HG02623 (cell line): ENCODE results near the gene CNTNAP2.
"Not testable (repeated sequence)": the region's sequence is repeated elsewhere in the genome, so short reads cannot be mapped to it uniquely, and the experiment has no call there.

Source experiments
- ATAC-seq: cut with Tn5 transposase; IDR thresholded peaks from one replicate; pipeline ENCODE4 v1.9.1; 2021; ENCODE audit warnings: moderate library complexity; ENCODE audit not compliant: unreplicated experiment

The CNTNAP2 gene

DNA sequence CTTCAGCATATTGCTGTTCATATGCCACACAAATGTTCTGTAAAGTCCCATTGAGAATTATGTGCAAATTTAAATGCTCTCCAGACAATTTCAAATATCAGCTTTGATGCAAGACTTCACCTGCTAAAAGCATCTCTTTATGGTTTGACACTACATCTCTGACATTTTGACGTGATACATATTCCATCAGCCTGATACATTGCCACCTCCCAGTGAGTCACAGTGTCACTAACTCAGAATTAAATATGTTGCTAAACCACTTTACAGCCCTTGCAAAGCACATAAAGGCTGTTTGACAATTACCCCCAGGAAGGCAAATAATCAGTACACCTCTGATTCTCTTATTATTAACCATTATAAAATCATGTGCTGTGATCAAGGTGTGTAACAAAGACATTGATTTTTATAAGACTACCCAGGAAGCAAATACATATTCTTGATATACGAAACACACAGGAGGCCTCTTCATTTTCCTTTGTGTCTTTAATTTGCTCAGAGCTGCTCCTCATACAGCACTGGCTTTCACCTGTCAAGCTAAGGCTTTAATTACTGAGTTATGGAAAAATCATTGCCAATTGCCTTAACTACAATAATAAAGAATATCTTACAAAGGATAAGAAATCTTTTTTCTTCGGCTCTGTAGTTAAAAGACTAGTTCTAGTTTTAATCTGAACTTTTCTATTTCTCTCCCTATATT is 1926.5 kb downstream of the CNTNAP2 start:
- no peak for ATAC-seq

DNA sequence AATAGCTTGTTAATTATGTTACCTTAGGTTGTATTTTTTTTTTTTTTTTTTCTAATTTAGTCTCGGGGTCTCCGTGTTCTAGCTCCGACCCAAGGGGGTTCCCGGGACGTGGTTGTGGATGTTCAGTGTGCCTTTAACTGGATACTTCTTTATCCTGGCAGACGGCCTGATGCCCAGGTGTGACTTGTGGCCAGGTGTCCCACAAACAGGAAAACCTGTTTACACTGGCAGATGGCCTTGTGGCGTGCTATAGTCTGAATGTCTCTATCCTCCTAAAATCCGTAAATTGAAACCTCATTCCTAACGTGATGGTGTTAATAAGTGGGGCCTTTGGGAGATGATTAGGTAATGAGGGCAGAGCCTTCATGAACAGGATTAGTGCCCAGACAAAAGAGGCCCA is 1927.6 kb downstream of the CNTNAP2 start:
- ATAC-seq: no peak

DNA sequence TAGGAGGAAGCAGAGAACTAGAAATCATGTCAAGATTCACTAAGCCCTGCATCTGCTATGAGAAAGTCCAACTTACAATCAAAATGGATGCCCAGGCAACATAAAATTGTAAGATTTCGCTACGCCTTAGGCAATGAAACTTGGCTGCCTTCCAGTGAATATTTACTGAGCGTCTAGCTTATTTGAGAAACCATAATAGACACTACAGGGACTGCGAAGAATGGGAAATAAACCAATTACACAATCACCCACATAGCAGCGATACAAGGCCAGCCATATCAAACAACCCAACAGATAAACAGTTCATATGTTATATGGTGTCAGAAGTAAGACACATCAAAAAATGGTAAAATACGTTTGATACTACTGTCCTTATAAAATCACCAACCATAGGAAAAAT is 1928.9 kb downstream of the CNTNAP2 start:
- ATAC-seq: no peak

DNA sequence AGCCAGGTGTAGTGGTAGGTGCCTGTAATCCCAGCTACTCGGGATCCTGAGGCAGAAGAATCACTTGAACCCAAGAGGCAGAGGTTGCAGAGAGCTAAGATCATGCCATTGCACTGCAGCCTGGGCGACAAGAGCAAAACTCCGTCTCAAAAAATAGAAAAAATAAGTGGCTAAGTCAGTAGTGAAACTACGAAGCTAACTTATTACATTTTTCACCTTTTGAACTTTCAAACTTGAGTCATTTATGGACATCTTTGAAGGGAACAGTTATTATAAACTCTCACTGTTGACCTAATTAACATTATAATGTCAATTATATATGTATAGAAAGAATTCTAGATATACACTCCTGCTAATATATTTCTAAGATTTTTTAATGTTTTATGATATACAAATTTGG is 1932.5 kb downstream of the CNTNAP2 start:
- ATAC-seq: no peak

DNA sequence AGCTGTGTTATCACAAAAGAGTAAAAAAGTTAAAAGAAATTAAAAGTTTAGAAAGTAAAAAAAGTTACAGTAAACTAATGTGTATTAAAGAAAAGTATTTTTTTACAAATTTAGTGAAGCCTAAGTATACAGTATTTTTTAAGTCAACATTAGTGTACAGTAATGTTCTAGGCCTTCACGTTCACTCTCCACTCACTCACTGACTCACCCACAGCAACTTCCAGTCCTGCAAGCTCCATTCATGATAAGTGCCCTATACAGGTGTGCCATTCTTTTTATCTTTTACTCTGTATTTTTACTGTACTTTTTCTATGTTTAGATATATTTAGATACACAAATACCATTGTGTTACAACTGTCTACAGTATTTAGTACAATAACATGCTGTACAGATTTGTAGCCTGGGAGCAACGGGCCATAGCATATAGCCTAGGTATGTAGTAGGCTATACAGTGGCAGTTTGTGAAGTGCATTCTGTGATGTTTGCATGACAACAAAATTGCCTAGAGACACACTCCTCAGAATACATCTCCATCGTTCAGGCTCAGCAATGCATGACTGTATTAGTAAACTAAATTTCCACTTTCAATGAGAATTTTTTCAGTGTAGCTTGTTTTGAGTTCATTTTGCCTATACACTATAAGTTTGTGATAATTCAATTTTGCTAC is 1934.0 kb downstream of the CNTNAP2 start:
- no peak for ATAC-seq

DNA sequence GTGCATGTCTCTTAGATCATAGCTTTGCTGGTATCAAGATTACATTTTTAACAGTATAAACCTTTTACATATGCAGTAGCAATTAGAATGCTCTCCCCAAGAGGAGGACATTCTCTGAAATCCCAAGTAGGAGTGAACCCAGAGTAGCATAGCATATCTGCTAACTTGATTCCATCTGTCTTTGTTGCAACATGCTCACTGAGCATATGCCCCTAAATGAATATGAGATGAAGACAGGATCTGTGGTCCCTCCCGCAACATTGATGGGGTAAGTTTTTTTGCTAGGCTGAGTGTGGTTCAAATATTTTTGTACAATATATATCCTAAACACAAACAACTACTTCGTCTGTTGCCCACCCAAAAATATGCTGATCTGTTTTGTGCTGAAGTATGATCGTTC is 1939.8 kb downstream of the CNTNAP2 start:
- no peak for ATAC-seq

DNA sequence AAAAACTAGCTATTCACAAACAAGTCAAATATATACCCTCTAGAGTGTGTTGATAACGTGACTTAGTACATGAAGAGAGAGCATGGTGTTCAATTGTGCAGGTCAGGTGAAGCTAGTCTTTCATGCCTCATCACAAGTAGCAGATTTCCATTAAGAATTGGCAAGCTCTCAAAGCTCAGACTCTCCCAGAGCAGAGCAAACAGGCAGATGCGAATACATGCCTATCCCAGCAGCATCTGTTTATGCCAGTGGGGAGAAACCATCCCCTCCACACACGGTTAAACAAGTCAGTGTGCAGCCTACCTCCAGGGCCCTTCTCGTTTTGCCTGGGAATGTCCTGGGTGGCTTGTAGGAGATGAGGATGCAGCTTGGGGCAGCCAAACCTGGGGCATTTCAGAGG is 1941.5 kb downstream of the CNTNAP2 start:
- ATAC-seq: no peak

DNA sequence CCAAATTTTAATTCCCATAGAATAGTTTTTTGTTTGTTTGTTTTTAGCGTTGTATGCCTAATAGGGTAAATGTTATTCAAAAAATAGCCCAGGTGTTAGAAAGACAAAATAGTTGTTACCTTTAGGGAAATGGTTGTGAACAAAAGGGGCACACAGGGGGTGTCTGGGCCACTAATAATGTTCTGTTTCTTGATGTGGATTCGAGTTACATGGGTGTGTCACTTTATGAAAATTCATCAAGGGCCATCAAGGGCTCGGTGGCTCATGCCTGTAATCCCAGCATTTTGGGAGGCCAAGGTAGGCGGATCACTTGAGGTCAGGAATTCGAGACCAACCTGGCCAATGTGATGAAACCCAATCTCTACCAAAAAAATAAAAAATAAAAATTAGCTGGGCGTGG is 1942.2 kb downstream of the CNTNAP2 start:
- no peak for ATAC-seq

DNA sequence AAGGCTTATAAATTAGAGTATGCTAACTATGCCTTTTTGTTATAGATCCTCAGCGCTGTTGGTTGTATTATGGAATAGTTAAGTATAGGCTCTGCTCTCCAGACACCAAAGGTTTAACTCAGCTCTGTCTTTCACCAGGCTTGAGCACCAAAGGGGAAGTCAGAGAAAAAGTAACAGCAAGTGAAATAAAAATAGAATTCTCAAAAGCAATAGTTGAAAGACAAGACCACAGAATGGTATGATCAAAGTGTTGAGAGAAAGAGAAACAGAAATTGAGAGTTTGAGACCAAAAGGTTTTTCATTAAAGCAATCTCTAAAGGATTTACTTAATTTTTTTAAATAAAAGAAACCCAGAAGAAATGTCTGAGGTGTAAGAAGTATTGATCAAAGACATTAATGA is 1944.1 kb downstream of the CNTNAP2 start:
- ATAC-seq: peak; percentile 88

DNA sequence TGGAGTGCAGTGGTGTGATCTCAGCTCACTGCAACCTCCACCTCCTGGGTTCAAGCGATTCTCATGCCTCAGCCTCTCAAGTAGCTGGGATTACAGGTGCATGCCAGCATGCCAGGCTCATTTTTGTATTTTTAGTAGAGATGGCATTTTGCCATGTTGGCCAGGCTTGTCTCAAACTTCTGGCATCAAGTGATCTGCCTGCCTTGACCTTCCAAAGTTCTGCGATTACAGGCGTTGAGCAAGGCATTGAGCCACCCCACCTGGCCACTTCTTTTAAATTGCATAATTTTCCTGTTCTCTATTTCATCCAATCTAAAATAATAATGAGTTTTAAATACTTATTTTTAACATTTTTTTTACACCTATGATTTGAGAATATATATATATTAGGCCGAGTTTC is 1961.5 kb downstream of the CNTNAP2 start:
- ATAC-seq: not testable (repeated sequence)

DNA sequence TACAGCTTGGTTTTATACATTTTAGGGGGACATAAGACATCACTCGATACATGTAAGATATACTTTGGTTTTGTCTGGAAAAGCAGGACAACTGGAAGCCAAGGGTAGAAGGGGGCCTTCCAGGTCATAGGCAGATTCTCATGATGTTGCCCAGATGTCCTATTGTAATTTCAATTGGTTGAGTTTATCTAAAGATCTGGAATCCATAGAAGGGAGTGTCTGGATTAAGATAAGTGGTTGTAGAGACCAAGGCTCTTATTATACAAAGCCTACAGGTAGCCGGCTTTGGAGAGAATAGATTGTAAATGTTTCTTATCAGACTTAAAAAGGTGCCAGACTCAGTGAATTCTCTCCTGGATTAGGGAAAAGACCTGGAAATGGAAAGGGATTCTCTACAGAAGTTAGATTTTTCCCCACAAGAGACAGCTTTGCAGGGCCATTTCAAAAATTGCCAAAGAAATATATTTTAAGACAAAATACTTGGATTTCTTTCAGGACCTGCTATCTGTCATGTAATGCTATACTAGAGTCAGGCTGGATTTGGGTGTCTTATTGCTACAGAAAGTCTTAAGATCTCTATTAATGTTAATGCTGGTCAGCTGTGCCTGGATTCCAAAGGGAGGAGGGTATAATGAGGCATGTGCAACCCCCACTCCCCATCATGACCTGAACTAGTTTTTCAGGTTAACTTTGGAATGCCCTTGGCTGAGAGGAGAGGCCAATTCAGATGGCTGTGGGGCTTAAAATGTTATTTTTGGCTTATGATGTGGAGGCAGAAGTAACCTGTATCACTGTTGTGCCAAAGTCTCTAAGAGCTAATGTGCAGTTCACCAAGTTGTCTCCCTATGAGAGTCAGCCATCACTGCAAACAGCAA is 1962.8 kb downstream of the CNTNAP2 start:
- no peak for ATAC-seq

DNA sequence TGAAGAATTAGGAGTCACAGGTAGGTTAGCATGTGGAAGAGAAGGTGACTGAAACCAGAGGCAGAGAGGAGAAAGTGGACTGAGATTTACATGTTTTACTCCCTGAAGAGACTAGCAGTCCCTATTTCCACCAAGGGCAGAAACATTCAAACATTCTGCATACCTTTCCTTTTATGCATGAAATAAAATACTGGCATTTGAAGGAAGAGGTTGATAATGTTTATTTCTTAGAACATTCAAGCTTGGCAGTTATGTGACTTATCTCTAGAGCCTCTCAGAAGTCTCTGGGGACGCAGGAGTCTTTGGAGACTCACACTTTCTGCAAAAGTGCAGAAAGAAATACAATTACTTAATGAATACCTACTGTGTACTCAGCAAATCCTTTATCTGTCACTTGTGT is 1966.8 kb downstream of the CNTNAP2 start:
- no peak for ATAC-seq

DNA sequence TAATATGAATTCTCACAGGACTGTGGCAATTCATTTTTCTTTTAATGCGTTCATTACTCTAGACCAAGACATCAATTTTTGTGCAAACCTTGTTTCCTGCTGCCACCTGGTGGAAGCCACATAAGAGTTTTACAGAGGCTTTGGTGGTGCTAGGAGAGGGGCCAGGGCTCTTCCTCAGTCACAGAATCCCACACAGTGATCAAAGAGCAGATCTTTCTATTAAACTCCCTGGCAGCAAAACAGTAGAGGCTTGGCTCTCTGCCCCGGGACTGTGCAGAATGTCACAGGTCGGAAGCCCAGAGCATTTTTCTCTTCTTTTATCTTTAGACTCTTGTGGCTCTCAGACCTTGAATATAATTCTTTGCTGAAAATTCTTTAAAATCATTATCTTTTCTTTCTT is 1967.5 kb downstream of the CNTNAP2 start:
- peak; percentile 63 for ATAC-seq

DNA sequence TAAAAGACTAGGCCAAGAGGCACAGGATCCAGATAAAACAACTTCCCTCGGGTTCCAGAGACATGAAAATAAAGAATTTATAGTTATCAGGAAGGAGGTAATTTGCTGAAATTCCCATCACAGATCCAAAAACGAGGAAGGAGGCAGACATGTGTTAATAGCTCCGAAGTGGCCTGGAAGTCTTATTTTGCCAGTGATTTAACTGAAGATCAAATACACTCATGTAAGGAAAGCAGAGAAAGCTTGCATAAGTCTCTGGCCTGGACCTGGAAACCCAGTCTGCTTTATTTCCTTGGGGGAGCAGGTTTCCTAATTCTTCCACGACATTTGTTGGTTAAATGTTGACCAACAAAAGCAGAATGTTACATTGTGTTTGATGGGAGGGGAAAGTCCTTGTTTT is 1975.3 kb downstream of the CNTNAP2 start:
- no peak for ATAC-seq

DNA sequence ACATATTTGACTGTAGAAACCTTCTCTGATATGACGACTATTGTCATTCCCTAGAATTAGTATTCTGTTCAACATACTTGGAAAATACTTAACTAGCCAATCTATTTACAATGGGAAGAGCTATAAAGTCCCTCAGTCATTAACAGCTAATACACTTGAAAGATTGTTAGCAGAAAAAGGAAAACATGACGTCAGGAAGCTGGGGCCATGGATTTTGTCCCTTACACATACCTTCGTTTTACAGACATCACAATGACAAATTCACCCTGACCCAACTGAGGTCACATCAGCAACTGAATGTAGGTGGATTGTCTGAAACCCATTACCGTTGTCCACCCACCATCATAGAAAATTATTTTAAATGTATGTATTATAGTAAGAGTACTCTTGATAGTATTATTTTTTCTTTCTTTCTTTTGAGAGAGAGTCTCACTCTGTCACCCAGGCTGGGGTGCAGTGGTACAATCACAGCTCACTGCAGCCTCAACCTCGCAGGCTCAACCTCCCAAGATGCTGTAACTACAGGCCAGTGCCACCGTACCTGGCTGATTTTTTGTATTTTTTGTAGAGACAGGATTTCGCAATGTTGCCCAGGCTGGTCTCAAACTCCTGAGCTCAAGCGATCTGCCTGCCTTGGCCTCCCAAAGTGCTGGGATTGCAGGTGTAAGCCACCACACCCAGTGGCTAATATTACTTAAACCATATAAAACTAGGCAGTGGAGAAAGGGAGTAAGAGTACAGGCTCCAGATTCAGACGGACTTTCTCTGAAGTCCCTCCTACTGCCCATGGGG is 1977.0 kb downstream of the CNTNAP2 start:
- ATAC-seq: no peak

DNA sequence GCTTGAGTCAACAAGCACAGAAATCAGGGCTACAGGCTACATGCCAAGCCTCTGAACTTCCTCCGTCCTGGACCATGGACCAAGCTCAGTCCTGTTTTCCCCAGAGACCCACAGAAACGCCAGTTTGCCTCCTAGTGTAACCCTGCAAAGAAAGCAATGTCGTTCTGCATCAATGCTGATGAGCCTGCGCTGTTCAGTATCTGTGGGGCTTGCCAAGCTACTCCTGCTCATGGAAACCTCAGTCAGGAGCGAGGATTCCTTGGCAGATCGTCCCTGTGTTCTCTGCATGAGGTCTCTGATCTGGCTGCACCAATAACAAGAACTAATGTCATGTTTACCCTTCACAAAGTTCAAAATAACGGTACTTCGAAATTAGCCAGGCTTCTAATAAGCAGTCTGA is 1978.5 kb downstream of the CNTNAP2 start:
- ATAC-seq: no peak

DNA sequence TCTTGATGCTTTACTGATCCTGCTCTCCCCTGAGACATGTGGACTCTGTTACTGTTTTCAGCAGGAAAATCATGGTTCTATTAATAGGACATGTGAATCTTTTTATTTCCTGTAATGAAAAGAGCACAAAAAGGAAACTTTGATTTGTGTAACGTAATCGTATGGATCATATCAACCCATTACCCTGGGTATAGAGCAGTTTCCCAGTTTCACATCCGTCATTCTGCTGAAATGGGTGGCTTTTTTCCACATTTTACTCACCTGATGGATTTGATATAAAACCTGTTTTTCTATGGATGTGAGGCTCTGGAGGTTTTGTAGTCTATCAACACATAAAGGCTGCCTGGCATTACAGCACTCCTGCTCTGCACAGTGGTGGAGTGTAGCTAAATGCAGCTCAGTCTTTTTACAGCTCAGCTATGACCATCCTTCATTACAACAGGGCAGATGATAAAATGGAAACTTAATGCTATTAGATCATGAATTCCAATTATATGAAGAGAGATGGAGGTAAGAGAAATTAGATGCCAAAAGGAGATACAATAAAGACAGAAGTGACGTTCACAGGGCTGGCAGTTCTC is 1987.6 kb downstream of the CNTNAP2 start:
- no peak for ATAC-seq

DNA sequence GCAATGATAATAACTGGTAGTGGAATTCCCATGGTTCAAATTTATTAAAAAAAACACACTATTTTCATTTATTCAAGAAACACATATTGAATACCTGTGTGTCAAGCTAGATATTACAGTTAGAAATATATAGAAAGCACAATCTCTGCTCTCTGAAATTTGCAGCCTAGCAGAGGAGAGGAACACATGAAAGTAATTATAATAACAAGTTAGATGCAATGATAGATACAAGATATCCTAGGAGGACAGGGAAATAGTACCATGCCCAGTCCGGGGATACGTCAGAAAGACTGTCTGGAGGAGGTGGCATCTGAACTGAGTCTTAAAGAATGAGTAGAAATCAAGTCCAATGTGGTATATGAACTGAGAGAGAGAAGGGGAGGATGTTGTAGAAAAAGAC is 1988.3 kb downstream of the CNTNAP2 start:
- no peak for ATAC-seq

DNA sequence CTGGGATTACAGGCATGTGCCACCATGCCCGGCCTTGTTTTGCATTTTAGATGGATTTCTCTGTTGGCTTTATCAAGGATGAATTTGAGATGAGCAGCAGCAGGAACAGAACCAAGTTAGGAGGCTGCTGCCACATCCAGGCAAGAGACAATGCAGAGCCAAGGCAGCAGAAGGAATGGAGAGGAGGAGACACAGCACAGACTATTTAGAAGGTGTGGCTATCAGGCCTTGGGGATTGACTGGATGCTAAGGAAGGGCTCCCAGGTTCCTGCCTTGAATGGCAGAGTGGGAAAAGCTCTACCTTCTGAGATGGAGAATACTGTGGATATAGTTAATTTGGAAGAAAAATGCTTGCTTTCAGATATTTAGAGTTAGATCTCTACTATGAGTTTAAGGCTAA is 1989.3 kb downstream of the CNTNAP2 start:
- ATAC-seq: no peak

DNA sequence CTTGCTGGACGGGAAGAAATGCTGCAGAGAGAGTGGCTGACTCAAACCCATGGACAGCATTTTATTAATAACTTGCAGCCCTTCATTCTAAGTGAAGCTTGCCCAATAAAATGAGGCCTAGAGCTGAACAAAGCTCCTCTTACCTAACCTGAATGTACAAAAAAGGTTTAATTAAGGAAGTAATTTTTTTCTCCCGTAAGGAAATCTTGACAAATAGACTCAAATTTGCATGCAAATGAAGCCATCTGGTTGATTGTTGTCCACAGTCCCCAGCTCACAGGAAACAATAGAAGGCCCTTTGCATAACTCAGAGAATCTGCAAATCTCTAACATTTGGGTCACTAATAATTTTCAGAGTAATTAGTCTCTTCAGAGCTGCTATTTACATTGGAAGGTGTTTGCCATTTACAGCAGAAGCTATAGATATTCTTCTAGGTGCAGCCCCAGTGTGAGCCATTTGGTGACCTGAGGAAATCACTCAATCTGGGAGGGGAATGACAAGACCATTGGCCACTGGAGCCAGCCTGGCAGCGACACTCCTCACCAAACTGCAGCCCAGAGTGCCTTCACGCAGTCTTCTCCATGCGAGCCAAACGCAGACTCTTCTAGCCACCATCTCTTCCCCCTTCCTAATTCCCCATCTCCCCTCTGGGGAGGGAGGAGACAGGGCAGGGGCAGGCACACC is 1991.0 kb downstream of the CNTNAP2 start:
- ATAC-seq: no peak
